ENCODE results near the gene C8A. TPM values are rescaled to one million over a fixed set of nuclear protein-coding genes. Genes with fewer than 3 reads are reported as not detected.

Gene C8A
- polyA plus RNA-seq, 1 donor (not counting 4 experiments of a cell fraction or from before 2014, with no cell fraction given), result not detected

- H3K4me3 ChIP-seq (ENCODE audit: control insufficient read depth in 2 of 3, extremely low read depth in 1 of 3, insufficient read depth in 2 of 3, low read depth in 1 of 3, low read length in 3 of 3), result no peak overlapping the region
- H2AFZ ChIP-seq (ENCODE audit: control insufficient read depth, low read length), result no peak overlapping the region
- no peaks in the 10 kb centered on the region for H3K36me3 ChIP-seq (ENCODE audit: control insufficient read depth in 2 of 2, extremely low read depth in 1 of 2, insufficient read depth in 2 of 2, low read length in 2 of 2)
- no peak for DNase-seq (ENCODE audit: low read depth, low spot score)
- dilution Hi-C loops (cut with MboI; ENCODE audit: extremely low pct_ligation_motif_present, low sequenced_read_pairs), result no loop called here
- H4K20me1 ChIP-seq (ENCODE audit: control insufficient read depth, extremely low read depth, insufficient read depth, low read length), result no peaks in the 10 kb centered on the region
- no peaks in the 10 kb centered on the region for H3K27me3 ChIP-seq (ENCODE audit: control insufficient read depth, extremely low read depth, insufficient read depth, low read length)
- no peak for FAIRE-seq
- H3K9ac ChIP-seq (ENCODE audit: control insufficient read depth, extremely low read depth, insufficient read depth, low read length), result no peak overlapping the region
- H3K79me2 ChIP-seq (ENCODE audit: control insufficient read depth, insufficient read depth, low read length), result no peaks in the 10 kb centered on the region
- H3K9me1 ChIP-seq (ENCODE audit: control insufficient read depth, extremely low read depth, insufficient read depth, low read length), result no peaks in the 10 kb centered on the region
- H3K4me2 ChIP-seq (ENCODE audit: control insufficient read depth, extremely low read depth, insufficient read depth, low read depth, low read length), result no peak overlapping the region
- H3K27ac ChIP-seq (ENCODE audit: control insufficient read depth, insufficient read depth, low read length), result no peak overlapping the region
- peaks cover 13% of the 10 kb centered on the region for H3K4me1 ChIP-seq (ENCODE audit: control insufficient read depth, extremely low read depth, insufficient read depth, low read length)
- TF ChIP-seq CTCF (optimal IDR thresholded peaks at IDR 0.05 in 1 of 3, IDR thresholded peaks at IDR 0.05 in 1 of 3, conservative IDR thresholded peaks at IDR 0.05 in 1 of 3; ENCODE audit: extremely low read depth in 1 of 3, insufficient read depth in 2 of 3, low read length in 3 of 3) (no peak), EZH2 (IDR thresholded peaks at IDR 0.05; ENCODE audit: low read length) (no peak)
- no peaks in the 10 kb centered on the region for H3K9me3 ChIP-seq (ENCODE audit: control insufficient read depth, low read depth, low read length)
Observed at GRCh38 chr1:56814205-56814604, 40.4 kb upstream of the C8A start.

GRCh38 chr1:56816264-56816663 lies 38.3 kb upstream of the C8A start:
- Histone ChIP-seq H3K79me2 (ENCODE audit: control insufficient read depth, insufficient read depth, low read length) (no peaks in the 10 kb centered on the region), H3K27ac (ENCODE audit: control insufficient read depth, insufficient read depth, low read length) (no peak overlapping the region), H2AFZ (ENCODE audit: control insufficient read depth, low read length) (no peak overlapping the region), H3K9me1 (ENCODE audit: control insufficient read depth, extremely low read depth, insufficient read depth, low read length) (no peaks in the 10 kb centered on the region), H4K20me1 (ENCODE audit: control insufficient read depth, extremely low read depth, insufficient read depth, low read length) (no peaks in the 10 kb centered on the region), H3K36me3 (ENCODE audit: control insufficient read depth in 2 of 2, extremely low read depth in 1 of 2, insufficient read depth in 2 of 2, low read length in 2 of 2) (no peaks in the 10 kb centered on the region), H3K9me3 (ENCODE audit: control insufficient read depth, low read depth, low read length) (no peaks in the 10 kb centered on the region), H3K4me3 (ENCODE audit: control insufficient read depth in 2 of 3, extremely low read depth in 1 of 3, insufficient read depth in 2 of 3, low read depth in 1 of 3, low read length in 3 of 3) (no peak overlapping the region), H3K9ac (ENCODE audit: control insufficient read depth, extremely low read depth, insufficient read depth, low read length) (no peak overlapping the region), H3K27me3 (ENCODE audit: control insufficient read depth, extremely low read depth, insufficient read depth, low read length) (no peaks in the 10 kb centered on the region), H3K4me2 (ENCODE audit: control insufficient read depth, extremely low read depth, insufficient read depth, low read depth, low read length) (no peak overlapping the region), H3K4me1 (ENCODE audit: control insufficient read depth, extremely low read depth, insufficient read depth, low read length) (peaks cover 21% of the 10 kb centered on the region)
- DNase-seq (ENCODE audit: low read depth, low spot score) (no peak), FAIRE-seq (no peak)
- dilution Hi-C loops (cut with MboI; ENCODE audit: extremely low pct_ligation_motif_present, low sequenced_read_pairs), result no loop called here
- TF ChIP-seq CTCF (optimal IDR thresholded peaks at IDR 0.05 in 1 of 3, IDR thresholded peaks at IDR 0.05 in 1 of 3, conservative IDR thresholded peaks at IDR 0.05 in 1 of 3; ENCODE audit: extremely low read depth in 1 of 3, insufficient read depth in 2 of 3, low read length in 3 of 3), result no peak
- TF ChIP-seq EZH2 (IDR thresholded peaks at IDR 0.05; ENCODE audit: low read length), result no peak

Measured in keratinocyte (primary cell).